GM19240 (cell line): ENCODE measurements around the gene CLEC16A.

Experiments used
- DNase-seq: peaks from one replicate; pipeline ENCODE4 v3.0.0; 2011; ENCODE audit warnings: low spot score; ENCODE audit not compliant: insufficient read length

Gene CLEC16A

GRCh38 chr16:11039726-11040125 is 95.4 kb downstream of the CLEC16A start:
- DNase-seq = no peak

- DNase-seq = no peak
Observed at GRCh38 chr16:11042191-11042590, 97.8 kb downstream of the CLEC16A start.

GRCh38 chr16:11045441-11045840 is 101.1 kb downstream of the CLEC16A start:
- no peak for DNase-seq

- no peak for DNase-seq
Observed at GRCh38 chr16:11045846-11046245, 101.5 kb downstream of the CLEC16A start.

GRCh38 chr16:11046382-11046931 is 102.1 kb downstream of the CLEC16A start:
- no peak for DNase-seq

GRCh38 chr16:11047057-11047456 is 102.7 kb downstream of the CLEC16A start:
- DNase-seq = no peak

GRCh38 chr16:11047939-11048800 is 103.8 kb downstream of the CLEC16A start:
- no peak for DNase-seq

- DNase-seq = no peak
Observed at GRCh38 chr16:11049396-11050059, 105.2 kb downstream of the CLEC16A start.

- no peak for DNase-seq
Observed at GRCh38 chr16:11050536-11050935, 106.2 kb downstream of the CLEC16A start.

- no peak for DNase-seq
Observed at GRCh38 chr16:11050944-11051343, 106.6 kb downstream of the CLEC16A start.

- no peak for DNase-seq
Observed at GRCh38 chr16:11051430-11051829, 107.1 kb downstream of the CLEC16A start.

- DNase-seq = peak; percentile 61
Observed at GRCh38 chr16:11051879-11052808, 107.8 kb downstream of the CLEC16A start.

- DNase-seq = no peak
Observed at GRCh38 chr16:11053916-11054460, 109.6 kb downstream of the CLEC16A start.

- DNase-seq = no peak
Observed at GRCh38 chr16:11056090-11056992, 112.0 kb downstream of the CLEC16A start.

- no peak for DNase-seq
Observed at GRCh38 chr16:11056993-11057649, 112.8 kb downstream of the CLEC16A start.

GRCh38 chr16:11057711-11058345 is 113.5 kb downstream of the CLEC16A start:
- DNase-seq = no peak

GRCh38 chr16:11058832-11059231 is 114.5 kb downstream of the CLEC16A start:
- no peak for DNase-seq

- DNase-seq = no peak
Observed at GRCh38 chr16:11059588-11059987, 115.2 kb downstream of the CLEC16A start.

- no peak for DNase-seq
Observed at GRCh38 chr16:11060364-11060763, 116.0 kb downstream of the CLEC16A start.
